Measurements from ENCODE around the gene FBN2.
"Not testable (repeated sequence)": the region's sequence is repeated elsewhere in the genome, so short reads cannot be mapped to it uniquely, and the experiment has no call there.

Gene FBN2

DNA sequence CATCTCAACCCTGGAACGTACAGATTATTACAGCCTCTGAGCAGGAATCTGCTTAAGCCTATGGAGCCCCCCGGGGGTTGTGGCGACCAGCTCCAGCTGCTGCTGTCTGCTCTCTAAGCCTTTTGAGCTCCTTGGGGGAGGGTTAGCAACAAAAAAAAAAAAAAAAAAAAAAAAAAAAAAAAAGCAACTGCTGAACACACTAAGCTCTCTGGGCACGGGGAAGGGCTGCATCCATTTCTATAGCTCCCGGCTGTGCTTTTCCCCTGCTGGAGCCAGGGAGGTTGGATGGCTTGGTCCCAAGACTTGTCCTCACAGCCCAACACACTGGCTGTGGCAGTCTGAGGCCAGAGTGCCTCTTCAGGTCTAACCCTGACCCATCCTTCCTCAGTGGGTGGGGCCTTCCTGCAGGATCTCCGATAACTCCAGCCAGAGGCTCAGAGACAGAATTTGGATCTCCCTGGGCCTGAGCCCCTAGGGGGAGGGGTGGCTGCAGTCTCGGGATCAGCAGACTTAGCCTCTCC is 82.1 kb downstream of the FBN2 start:
- TF ChIP-seq, protein P1, sequence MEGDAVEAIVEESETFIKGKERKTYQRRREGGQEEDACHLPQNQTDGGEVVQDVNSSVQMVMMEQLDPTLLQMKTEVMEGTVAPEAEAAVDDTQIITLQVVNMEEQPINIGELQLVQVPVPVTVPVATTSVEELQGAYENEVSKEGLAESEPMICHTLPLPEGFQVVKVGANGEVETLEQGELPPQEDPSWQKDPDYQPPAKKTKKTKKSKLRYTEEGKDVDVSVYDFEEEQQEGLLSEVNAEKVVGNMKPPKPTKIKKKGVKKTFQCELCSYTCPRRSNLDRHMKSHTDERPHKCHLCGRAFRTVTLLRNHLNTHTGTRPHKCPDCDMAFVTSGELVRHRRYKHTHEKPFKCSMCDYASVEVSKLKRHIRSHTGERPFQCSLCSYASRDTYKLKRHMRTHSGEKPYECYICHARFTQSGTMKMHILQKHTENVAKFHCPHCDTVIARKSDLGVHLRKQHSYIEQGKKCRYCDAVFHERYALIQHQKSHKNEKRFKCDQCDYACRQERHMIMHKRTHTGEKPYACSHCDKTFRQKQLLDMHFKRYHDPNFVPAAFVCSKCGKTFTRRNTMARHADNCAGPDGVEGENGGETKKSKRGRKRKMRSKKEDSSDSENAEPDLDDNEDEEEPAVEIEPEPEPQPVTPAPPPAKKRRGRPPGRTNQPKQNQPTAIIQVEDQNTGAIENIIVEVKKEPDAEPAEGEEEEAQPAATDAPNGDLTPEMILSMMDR (IDR thresholded peaks at IDR 0.05; ENCODE audit: control insufficient read depth, extremely low read depth, insufficient read depth) = no peak
- no peak for DNase-seq (ENCODE audit: low read depth)
- H3K4me3 ChIP-seq (ENCODE audit: low read depth, low read length) = no peak overlapping the region

- no peak for DNase-seq (ENCODE audit: low read depth)
- TF ChIP-seq, protein P1 (IDR thresholded peaks at IDR 0.05; ENCODE audit: control insufficient read depth, extremely low read depth, insufficient read depth) = no peak
Observed at GRCh38 chr5:128453121-128453520, 84.9 kb downstream of the FBN2 start.

GRCh38 chr5:128447224-128447623 is 90.8 kb downstream of the FBN2 start:
- H3K4me3 ChIP-seq (ENCODE audit: low read depth, low read length); DNase-seq (ENCODE audit: low read depth): not testable (repeated sequence)

More at GRCh38 chr5:128453121-128453520, 84.9 kb downstream of the FBN2 start:
- no peak overlapping the region for H3K4me3 ChIP-seq (ENCODE audit: low read depth, low read length)

GRCh38 chr5:128441941-128442350 is 96.1 kb downstream of the FBN2 start:
- TF ChIP-seq, protein P1 (IDR thresholded peaks at IDR 0.05; ENCODE audit: control insufficient read depth, extremely low read depth, insufficient read depth) = no peak
- peak; percentile 74 for DNase-seq (ENCODE audit: low read depth)
- no peak overlapping the region for H3K4me3 ChIP-seq (ENCODE audit: low read depth, low read length)

GRCh38 chr5:128441165-128441564 is 96.9 kb downstream of the FBN2 start:
- TF ChIP-seq, protein P1 (IDR thresholded peaks at IDR 0.05; ENCODE audit: control insufficient read depth, extremely low read depth, insufficient read depth) = no peak
- DNase-seq (ENCODE audit: low read depth) = peak; percentile 1

GRCh38 chr5:128436749-128437188 is 101.3 kb downstream of the FBN2 start:
- TF ChIP-seq, protein P1 (IDR thresholded peaks at IDR 0.05; ENCODE audit: control insufficient read depth, extremely low read depth, insufficient read depth) = no peak
- no peak for DNase-seq (ENCODE audit: low read depth)
- no peak overlapping the region for H3K4me3 ChIP-seq (ENCODE audit: low read depth, low read length)

More at GRCh38 chr5:128441165-128441564, 96.9 kb downstream of the FBN2 start:
- no peak overlapping the region for H3K4me3 ChIP-seq (ENCODE audit: low read depth, low read length)

DNA sequence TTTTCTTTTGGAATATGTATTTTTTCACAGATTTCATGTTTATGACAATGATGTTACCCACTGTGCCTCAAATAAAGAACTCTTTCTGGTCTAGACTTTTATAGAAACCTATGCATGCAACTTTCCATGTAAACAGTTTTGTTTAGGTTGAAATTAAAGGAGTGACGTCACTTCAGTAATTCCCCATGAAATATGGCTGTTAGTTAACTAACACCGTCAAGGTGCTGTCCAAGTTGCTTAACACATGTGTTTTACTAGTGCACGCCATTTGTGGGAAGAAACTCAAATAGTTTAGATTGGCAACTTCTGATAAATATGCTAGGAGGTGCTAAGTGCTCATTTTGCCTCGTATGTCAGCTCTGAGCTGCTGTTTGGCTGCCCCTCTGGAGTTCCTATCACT is 102.2 kb downstream of the FBN2 start:
- no peak overlapping the region for H3K4me3 ChIP-seq (ENCODE audit: low read depth, low read length)
- TF ChIP-seq, protein P1 (IDR thresholded peaks at IDR 0.05; ENCODE audit: control insufficient read depth, extremely low read depth, insufficient read depth) = no peak
- no peak for DNase-seq (ENCODE audit: low read depth)
